GM18867 (cell line): Measurements from ENCODE around the gene RPRD2.
"Not testable (repeated sequence)": the region's sequence is repeated elsewhere in the genome, so short reads cannot be mapped to it uniquely, and the experiment has no call there.

Source experiments
- ATAC-seq: cut with Tn5 transposase; IDR thresholded peaks from one replicate; pipeline ENCODE4 v1.9.1; 2021; ENCODE audit warnings: mild to moderate bottlenecking, moderate library complexity; ENCODE audit not compliant: unreplicated experiment

The RPRD2 gene

DNA sequence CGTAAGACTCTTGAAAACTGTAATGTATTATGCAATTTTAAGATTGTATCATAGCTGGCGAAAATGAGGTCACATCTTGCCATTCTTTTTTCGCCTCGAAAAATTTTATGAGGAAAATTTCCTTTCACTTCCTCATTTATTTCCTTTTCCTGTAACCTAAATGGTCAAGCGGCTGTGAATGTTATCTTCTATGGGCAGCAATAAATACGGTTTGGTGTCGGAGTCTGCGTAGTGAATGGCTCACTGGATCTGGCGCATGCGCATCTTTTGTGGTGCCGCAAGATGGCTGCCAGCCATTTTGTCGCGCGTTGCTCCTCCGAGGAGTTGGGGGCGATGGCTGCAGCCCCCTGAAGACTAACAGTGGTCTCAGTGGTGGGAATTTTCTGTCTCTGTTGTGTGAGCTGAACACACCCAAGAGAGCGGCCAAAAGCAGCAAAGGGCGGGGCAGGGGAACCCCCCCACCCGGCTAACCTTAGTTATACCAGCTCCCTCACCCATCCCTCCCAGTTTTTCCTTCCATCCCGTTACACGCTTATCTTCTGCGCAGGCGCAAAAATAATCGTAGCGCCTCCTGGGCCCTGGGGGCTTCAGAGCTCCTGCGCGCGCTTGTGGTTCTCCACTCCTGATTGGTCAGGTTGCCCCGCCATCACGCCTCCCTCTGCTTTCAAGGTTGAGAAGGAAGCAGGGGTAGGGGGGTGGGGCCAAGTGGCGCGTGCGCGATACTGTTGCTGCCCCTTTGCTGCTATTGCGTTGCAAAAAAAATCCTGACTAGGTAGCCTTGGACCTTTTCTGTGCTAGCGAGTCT, at the start of gene RPRD2:
TSS of gene RPRD2 (plus strand) at position 722 of the 805 bp plus-strand sequence. CDS start 568 bp downstream, outside the sequence.
- peak; percentile 83 for ATAC-seq

DNA sequence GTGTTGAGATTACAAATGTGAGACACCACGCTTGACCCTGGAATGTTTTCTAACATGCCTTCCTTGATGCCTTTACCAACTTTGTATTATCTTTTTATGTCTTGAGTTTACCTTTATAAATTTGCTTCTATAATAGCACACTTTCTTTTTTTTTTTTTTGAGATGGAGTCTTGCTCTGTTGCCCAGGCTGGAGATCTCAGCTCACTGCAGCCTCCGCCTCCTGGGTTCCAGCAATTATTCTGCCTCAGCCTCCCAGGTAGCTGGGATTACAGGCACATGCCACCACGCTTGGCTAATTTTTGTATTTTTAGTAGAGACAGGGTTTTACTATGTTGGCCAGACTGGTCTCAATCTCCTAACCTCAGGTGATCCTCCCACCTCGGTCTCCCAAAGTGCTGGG, 49.3 kb upstream of the RPRD2 start:
- not testable (repeated sequence) for ATAC-seq

DNA sequence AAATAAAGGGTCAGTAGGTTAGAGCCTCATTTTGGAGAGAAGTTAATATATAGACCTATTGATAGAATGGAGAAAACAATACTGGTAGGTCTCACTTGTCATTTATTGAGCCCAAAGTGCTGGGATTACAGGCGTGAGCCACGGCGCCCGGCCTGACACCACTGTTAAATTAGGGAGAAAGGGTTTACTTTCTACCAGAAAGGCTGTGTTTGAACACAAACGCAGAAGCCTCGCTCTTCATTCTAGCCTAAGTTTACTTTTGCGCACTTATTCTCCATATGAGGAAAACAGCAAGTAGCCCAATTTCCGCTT, 43.3 kb upstream of the RPRD2 start:
- ATAC-seq = no peak

DNA sequence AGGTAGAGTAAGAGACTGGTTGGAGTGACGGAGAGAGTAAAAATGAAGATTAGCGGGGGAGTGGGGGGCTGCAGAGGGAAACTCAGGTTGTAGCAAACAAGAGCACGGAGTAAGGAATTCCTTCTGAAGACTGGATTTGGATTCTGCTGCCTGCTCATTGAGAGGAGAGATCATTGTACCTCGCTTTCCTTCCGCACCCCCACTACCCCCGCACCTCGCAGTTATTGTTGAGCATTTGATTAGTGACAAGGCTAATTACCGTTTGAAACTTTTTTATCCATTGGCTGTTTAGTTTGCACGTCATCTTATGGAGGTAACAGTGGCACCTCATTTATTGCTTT, 42.2 kb upstream of the RPRD2 start:
- ATAC-seq = no peak

DNA sequence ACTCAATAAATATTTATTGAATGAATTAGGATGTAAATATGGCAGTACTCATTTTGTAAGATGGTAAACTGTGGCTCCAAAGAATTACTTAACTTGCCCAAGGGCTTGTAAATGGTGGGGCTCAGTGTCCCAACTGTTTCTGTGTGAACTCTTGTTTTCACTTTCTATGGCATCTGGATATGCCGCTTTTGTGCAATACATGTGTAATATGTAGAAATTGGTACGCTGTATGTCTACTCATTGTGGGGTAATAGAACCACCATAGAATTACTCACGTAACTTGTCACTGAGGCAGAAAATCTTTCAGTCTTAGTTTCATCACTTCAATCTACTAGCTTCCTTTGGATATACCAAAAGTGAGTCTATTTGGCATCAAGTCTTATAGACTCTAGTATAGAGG, 41.6 kb upstream of the RPRD2 start:
- ATAC-seq = no peak

DNA sequence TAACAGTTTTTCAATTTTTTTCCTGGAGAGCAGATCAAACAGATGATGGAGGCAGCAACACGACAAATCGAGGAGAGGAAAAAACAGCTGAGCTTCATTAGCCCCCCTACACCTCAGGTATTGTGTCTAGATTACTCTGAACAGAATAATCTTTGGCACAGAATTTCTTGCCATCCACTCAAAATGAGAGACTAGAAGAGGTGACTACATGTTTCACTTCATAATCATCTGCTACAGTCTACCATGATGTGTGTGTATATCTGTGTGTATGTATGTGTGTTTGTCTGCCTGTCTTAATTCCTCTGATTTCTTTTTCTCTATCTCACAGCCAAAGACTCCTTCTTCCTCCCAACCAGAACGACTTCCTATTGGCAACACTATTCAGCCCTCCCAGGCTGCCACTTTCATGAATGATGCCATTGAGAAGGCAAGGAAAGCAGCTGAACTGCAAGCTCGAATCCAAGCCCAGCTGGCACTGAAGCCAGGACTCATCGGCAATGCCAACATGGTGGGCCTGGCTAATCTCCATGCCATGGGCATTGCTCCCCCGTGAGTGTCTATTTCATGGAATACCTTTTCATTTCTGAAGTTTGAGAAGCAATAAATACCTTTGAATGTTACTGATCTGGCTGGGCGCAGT, 31.2 kb upstream of the RPRD2 start:
- no peak for ATAC-seq

DNA sequence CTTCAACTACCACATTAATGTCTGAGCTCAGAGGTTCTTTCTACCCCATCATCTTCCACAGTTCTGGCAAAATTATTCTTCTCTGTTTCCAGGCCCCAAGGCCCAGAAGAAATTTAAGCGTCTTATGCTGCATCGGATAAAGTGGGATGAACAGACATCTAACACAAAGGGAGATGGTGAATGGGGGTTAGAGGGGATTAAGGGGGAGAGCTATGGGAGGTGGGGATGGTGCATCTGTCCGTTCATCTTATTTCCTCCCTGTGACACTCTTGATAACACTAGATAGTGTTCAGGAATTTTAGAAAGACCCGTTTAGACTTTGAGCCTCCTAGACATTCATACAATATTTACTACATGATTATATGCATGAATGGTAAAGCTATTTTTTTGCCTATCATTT, 17.6 kb upstream of the RPRD2 start:
- no peak for ATAC-seq

DNA sequence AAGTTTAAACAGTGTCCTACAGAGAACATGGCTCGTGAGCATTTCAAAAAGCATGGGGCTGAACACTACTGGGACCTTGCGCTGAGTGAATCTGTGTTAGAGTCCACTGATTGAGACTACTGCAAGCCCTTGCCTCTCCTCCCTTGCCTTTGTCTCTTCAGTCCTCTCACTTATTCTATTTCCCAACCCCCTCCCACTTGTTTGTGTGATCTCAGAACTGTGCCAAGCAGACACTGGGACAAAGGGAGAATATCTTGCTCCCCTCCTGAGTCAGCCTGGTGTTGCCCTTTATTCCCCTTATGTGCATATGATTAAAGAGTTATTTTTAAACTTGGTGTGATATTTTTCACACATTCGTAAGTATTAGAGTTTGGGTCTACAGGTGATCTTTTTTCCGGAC, 11.1 kb upstream of the RPRD2 start:
- ATAC-seq = no peak

DNA sequence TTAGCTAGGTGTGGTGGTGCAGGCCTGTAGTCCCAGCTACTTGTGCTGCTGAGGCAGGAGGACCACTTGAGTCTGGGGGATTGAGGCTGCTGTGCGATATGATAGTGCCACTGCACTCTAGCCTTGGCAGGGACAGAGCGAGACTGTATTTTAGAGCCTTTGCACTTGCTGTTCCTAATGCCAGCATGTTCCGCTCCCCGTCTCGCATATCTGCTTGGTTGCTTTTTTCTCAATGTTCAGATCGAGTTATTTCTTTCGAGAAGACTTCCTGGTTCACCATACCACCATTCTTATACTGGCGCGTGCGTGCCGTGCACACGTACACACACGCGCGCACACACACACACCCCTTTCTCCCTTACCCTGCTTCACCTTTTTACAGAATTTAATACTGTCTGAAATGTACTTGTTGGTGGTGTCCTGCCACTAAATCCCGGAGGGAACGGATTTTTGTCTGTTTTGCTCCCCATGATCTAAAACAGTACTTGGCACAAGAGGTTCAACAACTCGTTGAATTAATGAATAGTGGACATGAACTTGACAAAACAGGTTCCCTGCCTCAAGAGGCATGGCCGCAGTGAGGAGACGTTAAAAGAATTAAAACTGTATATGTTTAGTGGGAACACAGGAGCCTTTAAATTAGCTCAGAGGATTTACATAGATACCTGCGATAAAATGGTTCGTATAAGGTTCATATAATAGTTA, 1.1 kb upstream of the RPRD2 start:
- no peak for ATAC-seq

DNA sequence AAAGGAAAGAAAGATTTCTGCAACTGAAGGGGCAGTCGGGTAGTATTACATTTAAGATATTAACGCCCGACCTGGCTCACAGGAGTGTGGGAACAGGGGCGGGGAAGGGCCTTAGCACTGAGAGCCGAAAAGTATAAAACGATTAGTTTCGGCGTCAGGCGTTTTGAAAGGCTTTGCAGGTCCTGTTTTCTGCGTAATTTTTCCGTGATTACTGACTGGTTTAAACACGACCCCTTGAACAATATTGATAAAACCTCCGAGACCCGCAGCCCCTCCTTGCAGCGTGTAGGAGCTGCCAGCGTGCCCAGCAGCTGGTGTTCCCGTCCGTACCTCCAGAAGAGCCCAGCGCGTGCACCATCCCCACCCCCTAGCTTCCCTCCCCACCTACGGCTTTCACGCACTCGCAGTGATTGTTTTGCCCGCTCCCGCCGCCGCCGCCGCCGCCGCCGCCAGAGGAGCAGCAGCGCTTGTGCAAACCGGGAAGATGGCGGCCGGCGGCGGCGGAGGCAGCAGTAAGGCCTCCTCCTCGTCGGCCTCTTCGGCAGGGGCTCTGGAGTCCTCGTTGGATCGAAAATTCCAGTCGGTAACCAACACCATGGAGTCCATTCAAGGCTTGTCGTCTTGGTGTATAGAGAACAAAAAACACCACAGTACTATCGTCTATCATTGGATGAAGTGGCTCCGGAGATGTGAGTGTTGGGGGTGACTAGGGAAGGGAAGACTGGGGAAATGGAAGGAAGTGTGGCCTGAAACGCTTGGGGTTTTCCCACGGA, 470 bp downstream of the RPRD2 start:
- ATAC-seq = peak; percentile 22

DNA sequence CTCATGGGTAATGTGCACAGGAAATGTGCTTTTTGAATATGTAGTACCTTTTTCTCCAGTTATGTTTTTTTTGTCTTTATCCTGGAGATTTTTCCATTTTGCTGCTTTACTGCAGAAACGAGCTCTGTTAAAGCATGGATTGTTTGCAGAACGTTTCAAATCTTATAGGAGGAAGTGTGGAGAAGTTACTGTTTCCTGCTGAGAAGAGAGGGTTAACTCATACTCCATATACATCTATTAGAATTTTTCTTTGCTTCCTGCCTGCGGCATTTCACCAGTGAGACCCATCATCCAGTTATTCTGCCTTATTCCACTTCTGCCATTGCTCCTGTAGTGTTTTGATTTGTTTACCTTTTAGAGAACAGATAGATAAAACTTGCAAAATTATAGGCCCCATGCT, 2.0 kb downstream of the RPRD2 start:
- no peak for ATAC-seq

DNA sequence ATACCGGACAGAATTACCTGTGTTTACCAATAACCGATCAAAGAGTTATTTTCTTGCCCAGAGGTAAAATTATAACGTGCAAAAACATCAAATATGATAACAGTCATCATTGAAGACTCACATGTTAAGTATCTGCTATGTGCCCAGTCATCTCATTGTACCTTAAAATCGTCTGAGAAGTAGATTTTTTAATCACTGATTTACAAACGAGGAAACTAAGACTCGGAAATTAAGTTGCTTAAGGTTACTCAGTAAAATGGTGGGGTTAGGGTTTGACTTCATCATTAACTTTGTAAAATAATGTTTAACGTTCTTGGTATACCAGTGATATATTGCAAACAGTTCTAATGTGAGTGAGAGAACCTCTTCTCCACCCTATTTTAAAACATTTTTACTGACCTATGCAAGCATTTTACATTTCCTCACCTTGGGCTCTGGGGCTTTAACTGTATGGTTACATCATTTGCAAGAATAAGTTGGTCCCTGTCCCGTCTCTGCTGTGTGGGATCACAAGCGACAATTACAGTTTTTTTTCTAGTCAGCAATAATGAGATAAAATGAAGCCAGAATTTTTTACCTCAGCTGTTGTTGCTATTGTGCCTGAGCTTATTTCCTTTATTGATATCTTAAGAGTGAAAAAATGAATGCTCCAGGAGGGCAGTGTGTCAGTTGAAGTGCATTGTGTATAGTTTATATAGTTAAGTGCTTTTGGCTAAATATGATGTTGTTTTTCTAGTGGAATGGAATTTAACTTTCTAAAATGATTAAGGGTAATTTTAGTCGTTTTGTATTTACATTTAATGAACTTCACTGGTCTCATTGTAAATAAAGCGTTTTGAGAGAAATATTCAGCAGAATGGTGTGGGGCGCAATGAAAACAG, 2.7 kb downstream of the RPRD2 start:
- no peak for ATAC-seq

DNA sequence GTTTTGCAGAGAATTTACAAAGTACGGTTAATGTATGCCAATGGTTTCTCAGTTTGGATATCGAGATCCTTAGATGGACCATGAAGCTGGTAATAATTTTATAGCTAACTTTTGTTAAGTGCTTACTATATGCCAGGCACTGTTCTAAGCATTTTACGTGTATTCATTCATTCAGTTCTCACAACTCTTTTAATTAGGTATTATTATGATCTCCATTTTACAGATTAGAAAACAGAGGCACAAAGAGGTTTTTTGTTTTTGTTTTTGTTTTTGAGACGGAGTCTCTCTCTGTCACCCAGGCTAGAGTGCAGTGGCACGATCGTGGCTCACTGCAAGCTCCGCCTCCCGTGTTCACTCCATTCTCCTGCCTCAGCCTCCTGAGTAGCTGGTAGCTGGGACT, 7.2 kb downstream of the RPRD2 start:
- ATAC-seq = no peak

DNA sequence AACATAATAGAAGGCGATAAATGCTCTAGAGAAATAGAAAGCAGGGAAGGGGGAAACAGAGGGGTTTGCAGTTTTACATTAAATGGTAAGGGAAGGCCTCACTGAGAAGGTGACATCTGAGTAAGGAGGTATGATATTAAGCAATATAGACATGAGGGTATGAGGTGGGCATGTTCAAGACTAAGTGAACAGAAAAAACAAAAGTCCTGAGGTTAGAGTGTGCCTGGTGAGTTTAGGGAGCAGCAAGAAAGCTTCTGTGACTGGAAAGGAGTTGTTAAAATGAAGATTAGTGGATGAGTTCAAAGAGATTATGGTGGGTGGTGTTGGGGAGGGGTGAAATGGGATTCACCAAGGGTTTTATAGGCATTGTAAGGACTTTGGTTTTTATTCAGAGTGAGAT, 8.6 kb downstream of the RPRD2 start:
- no peak for ATAC-seq

DNA sequence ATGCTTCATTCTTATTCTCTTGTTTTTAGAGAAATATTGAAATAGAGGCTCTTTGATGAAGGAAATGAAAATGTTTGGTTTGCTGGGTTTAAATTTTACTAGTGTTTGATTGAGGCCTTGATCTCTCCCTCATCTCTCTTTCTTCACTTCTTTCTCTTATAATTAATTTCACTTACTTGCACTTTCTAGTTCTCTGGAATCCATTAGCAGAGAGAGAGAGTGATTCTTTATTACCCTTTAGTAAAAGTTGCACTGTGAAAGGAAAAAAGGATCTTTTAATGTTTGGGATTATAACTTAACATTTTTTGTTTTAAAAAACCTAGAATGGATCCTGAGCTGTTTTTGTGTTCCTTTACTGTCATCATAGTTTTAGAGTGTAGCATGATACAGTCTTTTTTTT, 12.2 kb downstream of the RPRD2 start:
- ATAC-seq = no peak

DNA sequence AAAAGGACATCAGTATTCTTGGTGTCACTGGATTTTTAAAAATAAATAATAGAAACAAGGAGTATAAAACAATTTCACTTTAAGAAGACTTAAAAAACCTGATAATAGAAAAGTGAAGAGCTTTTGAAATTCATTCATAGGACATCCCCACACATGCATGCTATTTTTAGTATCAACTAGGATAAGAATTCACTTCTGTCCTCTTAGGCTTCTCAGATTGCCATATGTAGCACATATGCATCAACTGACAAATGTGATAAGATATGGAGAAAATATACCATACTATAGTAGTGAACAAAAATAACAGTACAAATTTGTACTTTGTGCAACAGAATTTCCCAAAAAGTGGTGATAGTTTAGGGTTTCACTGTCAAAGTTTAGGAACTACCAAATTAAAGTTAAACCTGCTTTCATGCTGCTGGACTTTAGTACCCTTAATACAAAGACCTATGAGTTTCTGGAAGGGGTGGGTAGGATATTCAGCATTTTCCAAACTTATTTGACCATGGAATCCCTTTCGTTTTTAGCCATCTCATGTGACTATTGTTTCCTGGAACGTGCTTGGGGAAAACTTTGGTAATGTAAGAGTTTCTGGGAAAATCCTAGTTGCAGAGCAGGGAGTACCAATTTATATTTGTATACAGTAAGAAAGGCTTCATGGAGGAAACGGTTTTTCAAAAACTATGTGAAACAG, 19.8 kb downstream of the RPRD2 start:
- no peak for ATAC-seq

DNA sequence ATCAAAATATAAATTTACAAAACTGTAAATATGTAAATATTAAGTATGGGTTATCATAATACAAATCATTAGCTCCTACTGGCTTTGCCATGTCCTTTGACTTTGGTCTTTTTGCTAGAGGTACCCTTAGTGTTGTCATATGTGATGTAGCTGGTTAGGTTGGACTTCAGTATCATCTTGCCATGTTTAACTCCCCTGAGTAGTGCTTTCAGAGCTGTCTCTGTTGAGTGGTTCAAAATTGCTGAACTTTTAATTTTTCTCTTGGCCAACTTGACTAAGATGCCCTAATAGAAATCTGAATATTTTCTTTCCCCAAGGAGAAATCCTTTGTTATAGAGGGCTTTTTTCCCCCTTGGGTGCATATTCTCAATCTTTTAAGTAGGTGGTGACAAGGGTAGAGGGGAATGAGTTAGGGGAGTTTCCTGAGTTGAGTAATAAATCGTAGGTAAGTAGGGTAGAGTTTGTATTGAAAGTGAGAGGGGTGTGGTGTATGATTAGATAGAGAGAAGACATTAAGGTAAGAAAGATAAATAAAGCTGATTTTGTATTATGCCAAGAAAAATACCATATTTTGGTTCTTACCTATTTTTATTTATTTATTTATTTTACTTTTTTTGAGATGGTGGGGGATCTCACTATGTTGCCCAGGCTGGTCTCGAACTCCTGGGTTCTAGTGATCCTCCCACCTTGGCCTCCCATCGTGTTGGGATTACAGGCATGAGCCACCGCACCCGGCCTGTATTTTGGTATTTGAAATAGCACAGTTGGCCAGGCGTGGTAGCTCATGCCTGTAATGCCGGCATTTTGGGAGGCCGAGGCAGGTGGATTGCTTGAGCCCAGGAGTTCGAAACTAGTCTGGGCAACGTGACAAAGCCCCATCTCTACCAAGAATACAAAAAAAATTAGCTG, 21.8 kb downstream of the RPRD2 start:
- ATAC-seq = no peak

DNA sequence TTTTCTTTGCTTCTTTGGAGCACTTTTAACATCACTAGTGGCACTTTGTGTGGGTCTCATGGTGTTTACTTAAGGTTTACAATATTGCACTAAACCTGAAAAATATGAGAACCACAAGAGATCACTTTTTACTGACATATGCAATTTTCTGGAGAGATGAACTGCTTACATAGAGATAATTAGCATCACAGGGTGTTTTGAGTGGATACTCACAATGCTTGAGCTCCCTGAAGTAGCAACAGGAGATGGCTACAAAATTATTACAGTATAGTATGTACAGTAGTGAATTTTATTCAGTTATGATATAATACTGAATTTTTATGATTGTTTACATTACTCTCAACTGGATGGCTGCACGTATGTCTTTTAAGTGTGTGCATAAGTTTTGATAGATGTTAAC, 22.6 kb downstream of the RPRD2 start:
- ATAC-seq = no peak

DNA sequence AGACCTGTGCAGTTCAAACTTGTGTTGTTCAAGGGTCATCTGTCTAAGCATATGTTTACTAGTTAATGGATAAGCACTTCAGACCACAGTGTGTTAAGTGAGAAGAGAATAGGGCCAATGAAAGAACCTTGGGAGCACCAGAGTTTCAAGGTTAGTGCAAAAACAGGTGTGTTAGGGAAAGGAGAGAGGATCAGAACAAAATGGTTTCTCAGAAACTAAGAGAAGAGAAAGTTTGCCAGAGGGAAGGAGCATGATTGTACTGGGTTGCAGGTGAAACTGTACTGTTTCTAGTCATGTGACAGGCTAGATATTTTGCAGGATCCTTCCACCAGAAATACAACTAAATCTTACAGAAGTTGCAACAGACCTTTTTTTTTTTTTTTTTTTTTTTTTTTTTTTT, 23.3 kb downstream of the RPRD2 start:
- ATAC-seq = no peak
